ENCODE results near the gene PGBD5. TPM values are rescaled to one million over a fixed set of nuclear protein-coding genes. Genes with fewer than 3 reads are reported as not detected.
A peak's percentile ranks its signal among the peaks of the same experiment; 100 is the strongest.

PGBD5 gene
- total RNA-seq, 1 donor from 2014 or later: 14.7 TPM

GRCh38 chr1:230423951-230424350 is 2.2 kb downstream of the PGBD5 start:
- H3K79me2 ChIP-seq (ENCODE audit: insufficient read depth, low read length): no peaks in the 10 kb centered on the region
- Mint-ChIP-seq H3K36me3 (ENCODE audit: low read depth, unreplicated experiment) (no peaks in the 10 kb centered on the region), H3K9me3 (ENCODE audit: unreplicated experiment) (no peaks in the 10 kb centered on the region), H3K27me3 (ENCODE audit: low read depth, unreplicated experiment) (peaks cover 2% of the 10 kb centered on the region), H3K4me3 (ENCODE audit: unreplicated experiment) (peak overlapping the region; percentile 93), H3K4me1 (ENCODE audit: low read depth, unreplicated experiment) (peaks cover 35% of the 10 kb centered on the region), H3K27ac (ENCODE audit: unreplicated experiment) (no peak overlapping the region)
- H3K36me3 ChIP-seq (ENCODE audit: insufficient read depth, low read length): no peaks in the 10 kb centered on the region
- H3K27ac ChIP-seq (ENCODE audit: low read depth, low read length): no peak overlapping the region
- no peaks in the 10 kb centered on the region for H3K4me1 ChIP-seq (ENCODE audit: insufficient read depth, low read length)
- no peaks in the 10 kb centered on the region for H3K9me3 ChIP-seq (ENCODE audit: insufficient read depth, low read depth, low read length)
- peaks cover 56% of the 10 kb centered on the region for H3K27me3 ChIP-seq (ENCODE audit: insufficient read depth, low read length)
- H3K4me2 ChIP-seq (ENCODE audit: low read length): no peak overlapping the region
- no peak for FAIRE-seq
- DNase-seq (ENCODE audit: low read depth): no peak
- H4K20me1 ChIP-seq (ENCODE audit: insufficient read depth, low read length): peaks cover 15% of the 10 kb centered on the region
- no peak overlapping the region for H2AFZ ChIP-seq (ENCODE audit: low read depth, low read length)
- TF ChIP-seq CTCF (IDR thresholded peaks at IDR 0.05; ENCODE audit: insufficient read depth, low read depth, low read length) (no peak), EZH2 (IDR thresholded peaks at IDR 0.05; ENCODE audit: insufficient read depth, low read length) (no peak)
- no peak overlapping the region for H3K9ac ChIP-seq (ENCODE audit: low read length)
- H3K4me3 ChIP-seq (ENCODE audit: insufficient read depth, low read depth, low read length): no peak overlapping the region

GRCh38 chr1:230423261-230423660 is 2.9 kb downstream of the PGBD5 start:
- peaks cover 56% of the 10 kb centered on the region for H3K27me3 ChIP-seq (ENCODE audit: insufficient read depth, low read length)
- peaks cover 34% of the 10 kb centered on the region for H3K4me1 Mint-ChIP-seq (ENCODE audit: low read depth, unreplicated experiment)

More at GRCh38 chr1:230423261-230423660, 2.9 kb downstream of the PGBD5 start:
- H4K20me1 ChIP-seq (ENCODE audit: insufficient read depth, low read length): peaks cover 15% of the 10 kb centered on the region
- H3K36me3 ChIP-seq (ENCODE audit: insufficient read depth, low read length): no peaks in the 10 kb centered on the region
- DNase-seq (ENCODE audit: low read depth) (no peak), FAIRE-seq (no peak)
- no peak for TF ChIP-seq CTCF (IDR thresholded peaks at IDR 0.05; ENCODE audit: insufficient read depth, low read depth, low read length)
- TF ChIP-seq EZH2 (IDR thresholded peaks at IDR 0.05; ENCODE audit: insufficient read depth, low read length): no peak
- Mint-ChIP-seq H3K4me3 (ENCODE audit: unreplicated experiment) (peak overlapping the region; percentile 93), H3K9me3 (ENCODE audit: unreplicated experiment) (no peaks in the 10 kb centered on the region), H3K27ac (ENCODE audit: unreplicated experiment) (no peak overlapping the region), H3K27me3 (ENCODE audit: low read depth, unreplicated experiment) (peaks cover 2% of the 10 kb centered on the region), H3K36me3 (ENCODE audit: low read depth, unreplicated experiment) (no peaks in the 10 kb centered on the region)
- H3K27ac ChIP-seq (ENCODE audit: low read depth, low read length): no peak overlapping the region
- no peaks in the 10 kb centered on the region for H3K4me1 ChIP-seq (ENCODE audit: insufficient read depth, low read length)
- no peak overlapping the region for H3K9ac ChIP-seq (ENCODE audit: low read length)
- no peak overlapping the region for H3K4me3 ChIP-seq (ENCODE audit: insufficient read depth, low read depth, low read length)
- H2AFZ ChIP-seq (ENCODE audit: low read depth, low read length): no peak overlapping the region
- no peaks in the 10 kb centered on the region for H3K9me3 ChIP-seq (ENCODE audit: insufficient read depth, low read depth, low read length)
- no peak overlapping the region for H3K4me2 ChIP-seq (ENCODE audit: low read length)
- H3K79me2 ChIP-seq (ENCODE audit: insufficient read depth, low read length): no peaks in the 10 kb centered on the region

Measured in astrocyte (in vitro differentiated cells and primary cell).